Gastroesophageal sphincter (tissue), 4 donors: ENCODE measurements around the gene NKAIN2. TPM values are rescaled to one million over a fixed set of nuclear protein-coding genes. Genes with fewer than 3 reads are reported as not detected.

Experiments
- ATAC-seq: fragments of 150-250 bp; one replicate; pipeline ENCODE4 v1.9.1; 2016; ENCODE audit warnings: mild to moderate bottlenecking, moderate library complexity
- H3K27ac ChIP-seq, 4 donors: fragments of 200-600 bp; sonication (generic) in 3 of 4; 1 replicate in 3 of 4; 2 replicates in 1 of 4; pipeline ENCODE4 v1.5.1; 2016 to 2019
- H3K27me3 ChIP-seq: fragments of 200-600 bp; sonication (generic); one replicate; pipeline ENCODE4 v1.5.1; 2019
- H3K36me3 ChIP-seq, 2 donors: fragments of 200-600 bp; sonication (generic); one replicate each; pipeline ENCODE4 v1.5.1; 2019; ENCODE audit warnings: control low read depth in 1 of 2
- H3K4me1 ChIP-seq, 3 donors: fragments of 200-600 bp; sonication (generic); 1 replicate in 2 of 3; 2 replicates in 1 of 3; pipeline ENCODE4 v1.5.1; 2016 to 2019; ENCODE audit warnings: control low read depth in 2 of 3
- H3K4me3 ChIP-seq, 2 donors: fragments of 200-600 bp; sonication (generic); one replicate each; pipeline ENCODE4 v1.5.1; 2019; ENCODE audit warnings: mild to moderate bottlenecking in 1 of 2, moderate library complexity in 1 of 2
- H3K9me3 ChIP-seq, 3 donors: fragments of 200-600 bp; sonication (generic); one replicate each; pipeline ENCODE4 v1.5.1; 2017 to 2019; ENCODE audit warnings: control low read depth in 2 of 3
- EP300 ChIP-seq: sonication (generic); formaldehyde crosslinking; IDR thresholded peaks from one replicate; pipeline ENCODE4 v1.6.1; 2017; ENCODE audit warnings: antibody characterized with exemption, mild to moderate bottlenecking
- POLR2A ChIP-seq, 2 donors: fragments of 450-650 bp; IDR thresholded peaks; one replicate each; pipeline ENCODE4 v1.6.1; 2017; ENCODE audit warnings: antibody characterized with exemption in 2 of 2, mild to moderate bottlenecking in 2 of 2, moderate library complexity in 1 of 2
- POLR2AphosphoS5 ChIP-seq: sonication (generic); formaldehyde crosslinking; IDR thresholded peaks from one replicate; pipeline ENCODE4 v1.6.1; 2017; ENCODE audit warnings: antibody characterized with exemption
- WGBS, 2 donors: methylation state at CpG; one replicate each; pipeline ENCODE4 v1.1.5; 2018; ENCODE audit warnings: low coverage in 1 of 2; 5-methylcytosine and 5-hydroxymethylcytosine counted together
- total RNA-seq, 4 donors: library from RNA; depleted of rRNA; stranded (reverse); fragments of >200 nt; gene quantifications; one replicate each; pipeline ENCODE4 v1.1.0, GENCODE V29; 2016
- TF ChIP-seq, protein P1 (sequence below), 4 experiments: fragments of 200-600 bp in 2 of 4; fragments of 450-650 bp in 2 of 4; sonication (generic) in 1 of 4; IDR thresholded peaks; one replicate each; pipeline ENCODE4 v1.5.1; 2017 to 2019; ENCODE audit warnings: antibody characterized with exemption in 4 of 4, mild to moderate bottlenecking in 2 of 4, moderate library complexity in 2 of 4

The NKAIN2 gene
- total RNA-seq, 4 donors from 2014 or later, result 0.23 to 3.2 TPM; not detected in 2

DNA sequence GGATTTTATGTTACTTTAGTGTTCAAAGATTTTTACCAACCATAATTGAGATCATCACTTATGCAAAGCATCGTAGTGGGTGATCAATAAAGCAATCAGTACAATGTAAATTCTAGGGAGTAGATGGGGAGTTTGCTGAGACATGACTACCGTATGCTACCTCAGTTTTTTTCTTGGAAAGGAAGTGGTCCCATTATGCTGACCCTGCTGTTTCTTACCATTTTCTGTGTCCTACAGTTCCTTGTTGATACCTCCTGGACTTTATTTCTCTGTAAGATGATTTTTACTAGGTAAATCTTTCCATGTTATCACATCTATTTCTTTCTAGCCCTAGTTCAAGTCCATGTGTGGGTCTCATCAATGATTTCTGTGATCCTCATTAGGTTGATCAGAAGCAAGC is 19.3 kb upstream of the NKAIN2 start:
- no peak overlapping the region for H3K4me3 ChIP-seq

GRCh38 chr6:123785039-123785438 is 18.6 kb upstream of the NKAIN2 start:
- no peak overlapping the region for H3K27ac ChIP-seq
- H3K9me3 ChIP-seq, result no peaks in the 10 kb centered on the region
- 83 to 93% methylated on average over 2 to 3 of the region's 3 CpGs for WGBS, 2 donors
- no peaks in the 10 kb centered on the region for H3K36me3 ChIP-seq
- no peaks in the 10 kb centered on the region for H3K4me1 ChIP-seq
- no peak for ATAC-seq
- no peaks in the 10 kb centered on the region for H3K27me3 ChIP-seq
- H3K4me3 ChIP-seq, result no peak overlapping the region
- TF ChIP-seq EP300, result no peak
- TF ChIP-seq POLR2A (IDR thresholded peaks at IDR 0.05), result no peak
- TF ChIP-seq, protein P1, sequence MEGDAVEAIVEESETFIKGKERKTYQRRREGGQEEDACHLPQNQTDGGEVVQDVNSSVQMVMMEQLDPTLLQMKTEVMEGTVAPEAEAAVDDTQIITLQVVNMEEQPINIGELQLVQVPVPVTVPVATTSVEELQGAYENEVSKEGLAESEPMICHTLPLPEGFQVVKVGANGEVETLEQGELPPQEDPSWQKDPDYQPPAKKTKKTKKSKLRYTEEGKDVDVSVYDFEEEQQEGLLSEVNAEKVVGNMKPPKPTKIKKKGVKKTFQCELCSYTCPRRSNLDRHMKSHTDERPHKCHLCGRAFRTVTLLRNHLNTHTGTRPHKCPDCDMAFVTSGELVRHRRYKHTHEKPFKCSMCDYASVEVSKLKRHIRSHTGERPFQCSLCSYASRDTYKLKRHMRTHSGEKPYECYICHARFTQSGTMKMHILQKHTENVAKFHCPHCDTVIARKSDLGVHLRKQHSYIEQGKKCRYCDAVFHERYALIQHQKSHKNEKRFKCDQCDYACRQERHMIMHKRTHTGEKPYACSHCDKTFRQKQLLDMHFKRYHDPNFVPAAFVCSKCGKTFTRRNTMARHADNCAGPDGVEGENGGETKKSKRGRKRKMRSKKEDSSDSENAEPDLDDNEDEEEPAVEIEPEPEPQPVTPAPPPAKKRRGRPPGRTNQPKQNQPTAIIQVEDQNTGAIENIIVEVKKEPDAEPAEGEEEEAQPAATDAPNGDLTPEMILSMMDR (IDR thresholded peaks at IDR 0.05), result no peak
- TF ChIP-seq POLR2AphosphoS5, result no peak

More for the DNA sequence above, 19.3 kb upstream of the NKAIN2 start:
- no peaks in the 10 kb centered on the region for H3K36me3 ChIP-seq
- TF ChIP-seq, protein P1 (IDR thresholded peaks at IDR 0.05), result no peak
- no peak for TF ChIP-seq EP300
- H3K27me3 ChIP-seq, result no peaks in the 10 kb centered on the region
- H3K9me3 ChIP-seq, result no peaks in the 10 kb centered on the region
- ATAC-seq, result no peak
- WGBS, 2 donors, result 83 to 86% methylated on average over 2 of the region's 2 CpGs
- H3K27ac ChIP-seq, result no peak overlapping the region
- no peaks in the 10 kb centered on the region for H3K4me1 ChIP-seq

DNA sequence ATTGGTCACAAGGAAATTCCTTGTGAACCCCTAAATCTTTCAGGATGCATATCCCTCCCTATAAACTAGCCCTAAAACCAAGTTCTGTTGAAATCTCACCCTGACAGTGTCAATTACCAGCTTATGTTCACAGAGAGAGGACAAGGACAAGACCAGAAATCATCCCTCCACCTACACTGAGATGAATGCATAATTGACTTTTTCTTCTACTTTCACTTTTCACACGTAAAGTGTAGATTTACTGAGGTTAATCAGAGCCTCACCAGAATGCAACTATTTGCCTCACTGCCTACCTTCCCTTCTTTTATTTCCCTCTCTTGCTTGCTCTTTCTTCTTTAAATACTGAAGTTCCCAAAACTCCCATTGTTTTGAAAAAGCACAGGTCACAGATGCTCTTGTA is 15.3 kb upstream of the NKAIN2 start:
- H3K27ac ChIP-seq, result no peak overlapping the region
- no peaks in the 10 kb centered on the region for H3K27me3 ChIP-seq
- H3K4me3 ChIP-seq, result no peak overlapping the region
- 52 to 71% methylated on average over 1 of the region's 1 CpG for WGBS, 2 donors
- ATAC-seq, result no peak
- TF ChIP-seq EP300 (no peak), POLR2AphosphoS5 (no peak), POLR2A (IDR thresholded peaks at IDR 0.05) (no peak)
- TF ChIP-seq, protein P1 (IDR thresholded peaks at IDR 0.05), result no peak
- no peaks in the 10 kb centered on the region for H3K9me3 ChIP-seq
- no peaks in the 10 kb centered on the region for H3K36me3 ChIP-seq
- no peaks in the 10 kb centered on the region for H3K4me1 ChIP-seq

DNA sequence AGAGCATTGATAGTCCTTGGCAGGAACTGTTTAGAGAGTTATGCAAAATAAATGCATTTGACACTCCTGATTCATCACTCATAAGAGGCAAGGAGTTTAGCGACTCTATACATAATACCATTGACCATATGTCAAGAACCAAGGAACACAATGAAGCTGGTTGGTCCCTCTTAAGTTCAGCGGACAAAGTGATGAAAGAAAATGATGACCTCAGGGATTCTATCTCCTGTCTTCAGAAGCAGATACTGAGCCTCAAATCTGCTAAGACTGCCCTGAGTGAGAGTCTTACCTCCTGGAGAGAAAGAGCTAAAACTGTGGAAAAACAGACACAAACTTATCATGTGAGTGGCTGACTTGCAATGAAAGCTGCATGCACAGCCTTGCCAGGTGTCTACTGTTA is 9.5 kb upstream of the NKAIN2 start:
- Histone ChIP-seq H3K4me3 (no peak overlapping the region), H3K27me3 (no peaks in the 10 kb centered on the region), H3K36me3 (no peaks in the 10 kb centered on the region), H3K27ac (no peak overlapping the region), H3K9me3 (no peaks in the 10 kb centered on the region), H3K4me1 (no peaks in the 10 kb centered on the region)
- ATAC-seq, result no peak
- WGBS, 2 donors, result 91 to 100% methylated on average over 2 of the region's 2 CpGs
- TF ChIP-seq EP300, result no peak
- no peak for TF ChIP-seq POLR2AphosphoS5
- no peak for TF ChIP-seq POLR2A (IDR thresholded peaks at IDR 0.05)

GRCh38 chr6:123794799-123795198 is 8.9 kb upstream of the NKAIN2 start:
- Histone ChIP-seq H3K27ac (no peak overlapping the region), H3K9me3 (no peaks in the 10 kb centered on the region), H3K27me3 (no peaks in the 10 kb centered on the region), H3K4me1 (no peaks in the 10 kb centered on the region), H3K36me3 (no peaks in the 10 kb centered on the region), H3K4me3 (no peak overlapping the region)
- TF ChIP-seq, protein P1 (IDR thresholded peaks at IDR 0.05), result no peak
- TF ChIP-seq POLR2AphosphoS5 (no peak), POLR2A (IDR thresholded peaks at IDR 0.05) (no peak), EP300 (no peak)
- no peak for ATAC-seq

DNA sequence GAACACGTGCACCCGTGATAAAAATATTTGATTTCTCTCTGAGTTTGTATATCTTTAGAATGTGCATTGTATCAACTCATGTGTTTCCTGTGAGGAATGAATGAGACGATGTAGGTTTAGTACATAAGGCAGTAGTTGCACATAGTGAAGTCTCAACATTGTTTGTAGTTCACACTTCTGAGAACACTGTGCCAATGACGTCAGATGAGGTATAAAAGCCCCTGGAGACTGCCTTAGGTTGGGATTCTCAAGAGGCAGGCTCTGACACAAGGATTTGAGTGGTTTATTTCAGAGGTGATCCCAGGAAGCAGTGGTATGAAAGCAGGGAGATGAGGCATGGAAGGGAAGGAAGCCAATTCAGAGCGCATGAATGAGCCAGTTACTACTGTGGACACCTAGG is 2.6 kb upstream of the NKAIN2 start:
- H3K36me3 ChIP-seq, result no peaks in the 10 kb centered on the region
- ATAC-seq, result no peak
- 76 to 80% methylated on average over 5 of the region's 5 CpGs for WGBS, 2 donors

More for the DNA sequence above, 2.6 kb upstream of the NKAIN2 start:
- Histone ChIP-seq H3K27ac (no peak overlapping the region), H3K4me1 (peaks cover 0 to 18% (median 6%) of the 10 kb centered on the region in 3 donors), H3K9me3 (no peaks in the 10 kb centered on the region), H3K4me3 (no peak overlapping the region), H3K27me3 (peaks cover 25% of the 10 kb centered on the region)
- TF ChIP-seq POLR2AphosphoS5, result no peak
- TF ChIP-seq, protein P1 (IDR thresholded peaks at IDR 0.05), result no peak
- no peak for TF ChIP-seq EP300
- TF ChIP-seq POLR2A (IDR thresholded peaks at IDR 0.05), result no peak
